ENCODE data around the gene MED29. TPM values are rescaled to one million over a fixed set of nuclear protein-coding genes. Genes with fewer than 3 reads are reported as not detected.

Gene MED29
- total RNA-seq, 2 experiments from 2014 or later: 45.0 to 46.1 TPM

- Mint-ChIP-seq H3K4me3 (peak overlapping the region; percentile 89), H3K4me1 (ENCODE audit: low read depth) (peaks cover 59% of the 10 kb centered on the region), H3K27ac (peak overlapping the region; percentile 98), H3K36me3 (ENCODE audit: low read depth) (peaks cover 46% of the 10 kb centered on the region), H3K9me3 (no peaks in the 10 kb centered on the region), H3K27me3 (peaks cover 2% of the 10 kb centered on the region)
- DNase-seq (peak; percentile 89 to 99 (median 94)), ATAC-seq (ENCODE audit: poor library complexity) (peak; percentile 19)
- CTCF ChIA-PET: interaction anchor here (1.7 kb wide), 1 partner anchor 9 kb away, joined by 8 read pairs; the partner anchor contains the start of gene PLEKHG2
- Histone ChIP-seq H3K27me3 (ENCODE audit: control insufficient read depth in 1 of 2, insufficient read depth in 2 of 2, low read length in 2 of 2) (no peaks in the 10 kb centered on the region), H3K27ac (ENCODE audit: low read depth in 1 of 2, low read length in 2 of 2) (peak overlapping the region; percentile 100), H3K36me3 (ENCODE audit: insufficient read depth, low read length) (peaks cover 22% of the 10 kb centered on the region), H3K9me3 (ENCODE audit: control insufficient read depth in 1 of 2, insufficient read depth in 1 of 2, low read length in 2 of 2) (no peaks in the 10 kb centered on the region), H3K4me1 (ENCODE audit: insufficient read depth, low read length) (peaks cover 85% of the 10 kb centered on the region), H3K4me3 (ENCODE audit: low read length) (peak overlapping the region; percentile 73)
- TF ChIP-seq CTCF (IDR thresholded peaks at IDR 0.05): no peak
- POLR2A ChIA-PET: interaction anchor here (0.5 to 9.4 kb wide), 7 partner anchors 8 to 1174 kb away, joined by 3 to 144 read pairs (median 4); partner anchors contain the start of genes GMFG, MED29, PAF1 and PLEKHG2
- intact Hi-C loops (cut with DNase I, micrococcal nuclease): no loop called here
These were observed 12.4 kb downstream of the MED29 start for GRCh38 chr19:39403331-39404312.

GRCh38 chr19:39405261-39405957 lies 14.2 kb downstream of the MED29 start:
- Mint-ChIP-seq H3K36me3 (ENCODE audit: low read depth) (peaks cover 59% of the 10 kb centered on the region), H3K27ac (peak overlapping the region; percentile 98), H3K27me3 (peaks cover 7% of the 10 kb centered on the region), H3K4me1 (ENCODE audit: low read depth) (peaks cover 53% of the 10 kb centered on the region), H3K9me3 (no peaks in the 10 kb centered on the region), H3K4me3 (peak overlapping the region; percentile 90)
- peak overlapping the region; percentile 100 for H3K27ac ChIP-seq (ENCODE audit: low read depth in 1 of 2, low read length in 2 of 2)
- H3K9me3 ChIP-seq (ENCODE audit: control insufficient read depth in 1 of 2, insufficient read depth in 1 of 2, low read length in 2 of 2): no peaks in the 10 kb centered on the region
- no peaks in the 10 kb centered on the region for H3K27me3 ChIP-seq (ENCODE audit: control insufficient read depth in 1 of 2, insufficient read depth in 2 of 2, low read length in 2 of 2)
- intact Hi-C loops (cut with DNase I, micrococcal nuclease): no loop called here
- DNase-seq (peak in 5 of 14 experiments; percentile 25 to 61 (median 50)), ATAC-seq (ENCODE audit: poor library complexity) (no peak)
- TF ChIP-seq CTCF (IDR thresholded peaks at IDR 0.05): no peak
- peaks cover 25% of the 10 kb centered on the region for H3K36me3 ChIP-seq (ENCODE audit: insufficient read depth, low read length)
- CTCF ChIA-PET: no interaction called here
- peaks cover 85% of the 10 kb centered on the region for H3K4me1 ChIP-seq (ENCODE audit: insufficient read depth, low read length)
- POLR2A ChIA-PET: interaction anchor here (0.6 to 9.4 kb wide), 5 partner anchors 6 to 186 kb away, joined by 3 to 144 read pairs (median 61); partner anchors contain the start of genes MED29, PAF1, RPS16 and SAMD4B
- peak overlapping the region; percentile 100 for H3K4me3 ChIP-seq (ENCODE audit: low read length)

GRCh38 chr19:39405958-39406655 lies 14.9 kb downstream of the MED29 start:
- Histone ChIP-seq H3K27me3 (ENCODE audit: control insufficient read depth in 1 of 2, insufficient read depth in 2 of 2, low read length in 2 of 2) (no peaks in the 10 kb centered on the region), H3K36me3 (ENCODE audit: insufficient read depth, low read length) (peaks cover 29% of the 10 kb centered on the region), H3K9me3 (ENCODE audit: control insufficient read depth in 1 of 2, insufficient read depth in 1 of 2, low read length in 2 of 2) (no peaks in the 10 kb centered on the region), H3K27ac (ENCODE audit: low read depth in 1 of 2, low read length in 2 of 2) (peak overlapping the region; percentile 100), H3K4me3 (ENCODE audit: low read length) (peak overlapping the region; percentile 100), H3K4me1 (ENCODE audit: insufficient read depth, low read length) (peaks cover 85% of the 10 kb centered on the region)
- CTCF ChIA-PET: interaction anchor here (1.2 to 3.4 kb wide), 2 partner anchors 8 to 60 kb away, joined by 3 to 21 read pairs; no protein-coding TSS in a partner anchor
- Mint-ChIP-seq H3K9me3 (no peaks in the 10 kb centered on the region), H3K27me3 (peaks cover 7% of the 10 kb centered on the region), H3K36me3 (ENCODE audit: low read depth) (peaks cover 65% of the 10 kb centered on the region), H3K4me1 (ENCODE audit: low read depth) (peaks cover 56% of the 10 kb centered on the region), H3K4me3 (peak overlapping the region; percentile 90), H3K27ac (peak overlapping the region; percentile 98)
- POLR2A ChIA-PET: interaction anchor here (0.6 to 9.4 kb wide), 8 partner anchors 7 to 1897 kb away, joined by 3 to 144 read pairs (median 20); partner anchors contain the start of genes GMFG, MED29, PAF1 and RPS16
- intact Hi-C loops (cut with DNase I, micrococcal nuclease): no loop called here
- DNase-seq (peak; percentile 81 to 98 (median 94)), ATAC-seq (ENCODE audit: poor library complexity) (peak; percentile 13)
- no peak for TF ChIP-seq CTCF (IDR thresholded peaks at IDR 0.05)

Measured in CD4-positive, alpha-beta T cell (primary cell).